Activated CD4-positive, alpha-beta T cell treated with anti-CD3 and anti-CD28 coated beads, Interleukin-2, amount 10 ng/mL, durations not matched to agents 7 days and 5 days (primary cell): ENCODE measurements around the gene TRAPPC1. TPM values are rescaled to one million over a fixed set of nuclear protein-coding genes. Genes with fewer than 3 reads are reported as not detected.

Experiments used
- CTCF ChIA-PET: fragments of 350-600 bp; sonication (Branson Sonifier 250); formaldehyde crosslinking; loops from one replicate; lab custom pipeline; 2021; ENCODE audit warnings: antibody characterized with exemption; lab: Charles Lee
- POLR2A ChIA-PET: fragments of 350-600 bp; sonication (Branson Sonifier 250); formaldehyde crosslinking; loops from one replicate; lab custom pipeline; 2021; ENCODE audit warnings: antibody characterized with exemption; lab: Charles Lee
- DNase-seq: peaks from one replicate; pipeline ENCODE4 v3.0.0-alpha.2; 2020
- H3K27ac Mint-ChIP-seq: one replicate; pipeline ENCODE4 v1.8.0; 2021; ENCODE audit warnings: mild to moderate bottlenecking, moderate library complexity, mixed read lengths
- H3K27me3 Mint-ChIP-seq: one replicate; pipeline ENCODE4 v1.8.0; 2021; ENCODE audit warnings: mixed read lengths
- H3K36me3 Mint-ChIP-seq: one replicate; pipeline ENCODE4 v1.8.0; 2021; ENCODE audit warnings: low read depth, mixed read lengths
- H3K4me1 Mint-ChIP-seq: one replicate; pipeline ENCODE4 v1.8.0; 2021; ENCODE audit warnings: mixed read lengths
- H3K4me3 Mint-ChIP-seq: one replicate; pipeline ENCODE4 v1.8.0; 2021; ENCODE audit warnings: mild to moderate bottlenecking, moderate library complexity, mixed read lengths
- H3K9me3 Mint-ChIP-seq: one replicate; pipeline ENCODE4 v1.8.0; 2021; ENCODE audit warnings: mixed read lengths
- total RNA-seq, 2 experiments: library from RNA; stranded (reverse); gene quantifications; one replicate each; pipeline ENCODE4 v1.2.3, GENCODE V29; 2021

The TRAPPC1 gene
- total RNA-seq, 2 experiments from 2014 or later: 235 to 251 TPM

- Mint-ChIP-seq H3K4me3 (peak overlapping the region; percentile 94), H3K27me3 (no peaks in the 10 kb centered on the region), H3K27ac (peak overlapping the region; percentile 96), H3K36me3 (peaks cover 45% of the 10 kb centered on the region), H3K9me3 (no peaks in the 10 kb centered on the region), H3K4me1 (peaks cover 57% of the 10 kb centered on the region)
- POLR2A ChIA-PET: no interaction called here
- CTCF ChIA-PET: interaction anchor here (0.9 to 3.2 kb wide), 15 partner anchors 9 to 245 kb away, joined by 3 to 17 read pairs (median 5); partner anchors contain the start of genes RNF227 and TP53
- peak; percentile 21 for DNase-seq
Measured at GRCh38 chr17:7932949-7933348, 1.2 kb upstream of the TRAPPC1 start.

GRCh38 chr17:7932483-7932891 is 741 bp upstream of the TRAPPC1 start:
- H3K27me3 Mint-ChIP-seq: no peaks in the 10 kb centered on the region
- CTCF ChIA-PET: interaction anchor here (0.7 to 3.2 kb wide), 17 partner anchors 7 to 245 kb away, joined by 3 to 17 read pairs (median 4); partner anchors contain the start of genes RNF227 and TP53
- DNase-seq: peak; percentile 45
- H3K9me3 Mint-ChIP-seq: no peaks in the 10 kb centered on the region
- POLR2A ChIA-PET: interaction anchor here (1.0 to 1.3 kb wide), 2 partner anchors 17 to 224 kb away, joined by 3 to 4 read pairs; partner anchors contain the start of gene RNF227
- peaks cover 46% of the 10 kb centered on the region for H3K36me3 Mint-ChIP-seq
- H3K4me1 Mint-ChIP-seq: peaks cover 57% of the 10 kb centered on the region
- H3K4me3 Mint-ChIP-seq: peak overlapping the region; percentile 94
- peak overlapping the region; percentile 96 for H3K27ac Mint-ChIP-seq

- ChIA-PET CTCF (interaction anchor here (0.5 to 3.2 kb wide), 10 partner anchors 8 to 59 kb away, joined by 3 to 17 read pairs (median 4); no protein-coding TSS in a partner anchor), POLR2A (interaction anchor here (0.6 to 1.3 kb wide), 3 partner anchors 12 to 226 kb away, joined by 3 to 4 read pairs (median 3); partner anchors contain the start of gene RNF227)
- H3K4me1 Mint-ChIP-seq: peaks cover 50% of the 10 kb centered on the region
- peak overlapping the region; percentile 94 for H3K4me3 Mint-ChIP-seq
- DNase-seq: no peak
- no peaks in the 10 kb centered on the region for H3K27me3 Mint-ChIP-seq
- no peaks in the 10 kb centered on the region for H3K9me3 Mint-ChIP-seq
- peak overlapping the region; percentile 96 for H3K27ac Mint-ChIP-seq
- H3K36me3 Mint-ChIP-seq: peaks cover 32% of the 10 kb centered on the region
Measured at GRCh38 chr17:7930841-7931631, 710 bp downstream of the TRAPPC1 start.

GRCh38 chr17:7929158-7930023 is 2.4 kb downstream of the TRAPPC1 start, which contains the start of gene KCNAB3:
TSS of gene KCNAB3 (minus strand) at chr17:7929856. CDS start at chr17:7929435, 421 bp downstream.
- CTCF ChIA-PET: interaction anchor here (0.6 to 0.9 kb wide), 3 partner anchors 12 to 61 kb away, joined by 3 to 6 read pairs (median 4); partner anchors contain the start of gene RNF227
- DNase-seq: peak; percentile 60
- peak within 1 kb of the TSS; percentile 94 for H3K4me3 Mint-ChIP-seq
- POLR2A ChIA-PET: interaction anchor here (0.6 kb wide), 1 partner anchor 26 kb away, joined by 3 read pairs; no protein-coding TSS in a partner anchor
- peaks cover 18% of the 10 kb centered on the region for H3K36me3 Mint-ChIP-seq
- H3K4me1 Mint-ChIP-seq: peaks cover 38% of the 10 kb centered on the region
- H3K27ac Mint-ChIP-seq: peak within 1 kb of the TSS; percentile 96
- no peaks in the 10 kb centered on the region for H3K27me3 Mint-ChIP-seq
- no peaks in the 10 kb centered on the region for H3K9me3 Mint-ChIP-seq

- H3K4me3 Mint-ChIP-seq: no peak overlapping the region
- no peaks in the 10 kb centered on the region for H3K9me3 Mint-ChIP-seq
- no peak overlapping the region for H3K27ac Mint-ChIP-seq
- peaks cover 14% of the 10 kb centered on the region for H3K36me3 Mint-ChIP-seq
- H3K27me3 Mint-ChIP-seq: no peaks in the 10 kb centered on the region
- no peak for DNase-seq
- peaks cover 33% of the 10 kb centered on the region for H3K4me1 Mint-ChIP-seq
- POLR2A ChIA-PET: no interaction called here
- CTCF ChIA-PET: interaction anchor here (0.6 to 1.1 kb wide), 3 partner anchors 9 to 62 kb away, joined by 3 read pairs; no protein-coding TSS in a partner anchor
Measured at GRCh38 chr17:7927596-7927995, 4.2 kb downstream of the TRAPPC1 start.

GRCh38 chr17:7922845-7923628 is 8.7 kb downstream of the TRAPPC1 start:
- Mint-ChIP-seq H3K4me1 (peaks cover 20% of the 10 kb centered on the region), H3K27ac (peak overlapping the region; percentile 83), H3K36me3 (peaks cover 2% of the 10 kb centered on the region), H3K27me3 (no peaks in the 10 kb centered on the region), H3K4me3 (peak overlapping the region; percentile 64), H3K9me3 (no peaks in the 10 kb centered on the region)
- peak; percentile 86 for DNase-seq
- CTCF ChIA-PET: interaction anchor here (1.0 to 1.1 kb wide), 2 partner anchors 8 to 56 kb away, joined by 3 read pairs; no protein-coding TSS in a partner anchor
- POLR2A ChIA-PET: no interaction called here

GRCh38 chr17:7922269-7922844 is 9.4 kb downstream of the TRAPPC1 start:
- peak overlapping the region; percentile 64 for H3K4me3 Mint-ChIP-seq
- peaks cover 22% of the 10 kb centered on the region for H3K4me1 Mint-ChIP-seq
- no peak for DNase-seq
- H3K27me3 Mint-ChIP-seq: no peaks in the 10 kb centered on the region
- peak overlapping the region; percentile 83 for H3K27ac Mint-ChIP-seq
- no peaks in the 10 kb centered on the region for H3K36me3 Mint-ChIP-seq
- H3K9me3 Mint-ChIP-seq: no peaks in the 10 kb centered on the region
- ChIA-PET POLR2A (no interaction called here), CTCF (interaction anchor here (1.0 to 1.6 kb wide), 4 partner anchors 9 to 68 kb away, joined by 3 to 4 read pairs (median 4); no protein-coding TSS in a partner anchor)

- CTCF ChIA-PET: interaction anchor here (0.6 to 6.0 kb wide), 9 partner anchors 13 to 143 kb away, joined by 3 to 38 read pairs (median 4); partner anchors contain the start of gene KCNAB3
- H3K36me3 Mint-ChIP-seq: peaks cover 9% of the 10 kb centered on the region
- peaks cover 39% of the 10 kb centered on the region for H3K4me1 Mint-ChIP-seq
- H3K27ac Mint-ChIP-seq: peak overlapping the region; percentile 84
- peak overlapping the region; percentile 88 for H3K4me3 Mint-ChIP-seq
- H3K27me3 Mint-ChIP-seq: no peaks in the 10 kb centered on the region
- H3K9me3 Mint-ChIP-seq: no peaks in the 10 kb centered on the region
- DNase-seq: no peak
- POLR2A ChIA-PET: no interaction called here
Measured at GRCh38 chr17:7916808-7917207, 14.9 kb downstream of the TRAPPC1 start.

- H3K36me3 Mint-ChIP-seq: peaks cover 9% of the 10 kb centered on the region
- ChIA-PET POLR2A (interaction anchor here (1.4 kb wide), 1 partner anchor 15 kb away, joined by 3 read pairs; the partner anchor contains the start of genes CNTROB and TRAPPC1), CTCF (interaction anchor here (0.7 to 6.0 kb wide), 7 partner anchors 14 to 144 kb away, joined by 3 to 38 read pairs (median 4); partner anchors contain the start of gene KCNAB3)
- peak overlapping the region; percentile 88 for H3K4me3 Mint-ChIP-seq
- peaks cover 38% of the 10 kb centered on the region for H3K4me1 Mint-ChIP-seq
- H3K9me3 Mint-ChIP-seq: no peaks in the 10 kb centered on the region
- H3K27me3 Mint-ChIP-seq: no peaks in the 10 kb centered on the region
- H3K27ac Mint-ChIP-seq: peak overlapping the region; percentile 84
- DNase-seq: no peak
Measured at GRCh38 chr17:7916385-7916682, 15.4 kb downstream of the TRAPPC1 start.

GRCh38 chr17:7915611-7916384 is 15.9 kb downstream of the TRAPPC1 start, which contains the start of gene RNF227:
TSS of gene RNF227 (minus strand) at chr17:7916289. CDS start at chr17:7916195, 94 bp downstream.
- Mint-ChIP-seq H3K4me1 (peaks cover 38% of the 10 kb centered on the region), H3K9me3 (no peaks in the 10 kb centered on the region), H3K36me3 (peaks cover 9% of the 10 kb centered on the region), H3K4me3 (peak within 1 kb of the TSS; percentile 88), H3K27ac (peak within 1 kb of the TSS; percentile 93), H3K27me3 (no peaks in the 10 kb centered on the region)
- peak; percentile 84 for DNase-seq
- POLR2A ChIA-PET: interaction anchor here (0.7 to 1.4 kb wide), 3 partner anchors 16 to 398 kb away, joined by 3 read pairs; partner anchors contain the start of genes CNTROB, SAT2 and TRAPPC1
- CTCF ChIA-PET: interaction anchor here (0.6 to 6.0 kb wide), 7 partner anchors 14 to 144 kb away, joined by 3 to 38 read pairs (median 4); partner anchors contain the start of gene KCNAB3
